ENCODE measurements around the gene C2orf68. TPM values are rescaled to one million over a fixed set of nuclear protein-coding genes. Genes with fewer than 3 reads are reported as not detected.

The C2orf68 gene
- total and polyA plus RNA-seq, 9 of the 15 experiments (the other 6 are each of a cell fraction or from before 2014, with no cell fraction given), result 22.1 to 50.0 (median 31.8) TPM

DNA sequence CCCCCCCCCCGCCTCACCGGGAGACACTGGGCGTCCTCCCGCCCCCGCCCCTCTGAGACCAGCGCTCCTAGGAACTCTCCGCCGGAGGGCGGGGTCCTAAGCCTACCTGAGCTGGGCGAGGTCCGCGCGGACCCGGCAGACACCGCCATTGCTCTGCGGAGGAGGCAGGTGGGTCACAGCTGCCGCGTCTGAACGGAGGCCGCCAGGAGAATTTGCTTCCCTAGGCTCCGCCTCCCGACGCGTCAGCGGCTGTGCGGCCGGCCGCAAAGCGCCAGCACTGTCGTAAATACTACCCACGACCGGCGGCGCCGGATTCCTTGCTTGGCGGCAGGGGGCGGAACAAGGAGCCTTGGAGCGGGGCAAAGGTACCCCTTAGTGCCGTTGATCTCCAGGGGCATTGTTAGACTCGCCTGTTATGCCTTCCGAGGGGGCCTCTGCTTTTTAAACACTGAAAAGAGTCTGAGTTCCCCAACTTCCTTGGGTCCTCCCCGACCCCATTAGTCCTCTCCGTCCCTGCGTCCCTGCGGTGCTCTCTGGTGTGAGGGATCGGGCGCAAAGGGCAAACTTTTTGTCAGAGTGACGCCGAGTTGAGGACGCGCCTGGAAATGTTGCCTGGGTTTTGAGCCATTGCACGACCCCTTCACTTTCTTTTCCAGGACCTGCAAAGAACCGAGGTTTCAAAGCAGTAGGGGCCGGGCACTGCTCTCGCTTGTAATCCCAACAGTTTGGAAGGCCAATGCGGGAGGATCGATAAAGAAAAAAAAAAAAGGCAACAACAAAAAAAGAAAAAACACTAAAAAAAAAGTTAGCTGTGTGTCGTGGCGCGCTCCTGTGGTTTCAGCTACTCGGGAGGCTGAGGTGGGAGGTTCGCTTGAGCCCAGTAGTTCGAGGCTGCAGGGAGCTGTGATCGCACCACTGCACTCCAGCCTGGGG, 50.3 kb downstream of the C2orf68 start, which contains the start of gene GGCX (continued):
- TF ChIP-seq, protein P1, sequence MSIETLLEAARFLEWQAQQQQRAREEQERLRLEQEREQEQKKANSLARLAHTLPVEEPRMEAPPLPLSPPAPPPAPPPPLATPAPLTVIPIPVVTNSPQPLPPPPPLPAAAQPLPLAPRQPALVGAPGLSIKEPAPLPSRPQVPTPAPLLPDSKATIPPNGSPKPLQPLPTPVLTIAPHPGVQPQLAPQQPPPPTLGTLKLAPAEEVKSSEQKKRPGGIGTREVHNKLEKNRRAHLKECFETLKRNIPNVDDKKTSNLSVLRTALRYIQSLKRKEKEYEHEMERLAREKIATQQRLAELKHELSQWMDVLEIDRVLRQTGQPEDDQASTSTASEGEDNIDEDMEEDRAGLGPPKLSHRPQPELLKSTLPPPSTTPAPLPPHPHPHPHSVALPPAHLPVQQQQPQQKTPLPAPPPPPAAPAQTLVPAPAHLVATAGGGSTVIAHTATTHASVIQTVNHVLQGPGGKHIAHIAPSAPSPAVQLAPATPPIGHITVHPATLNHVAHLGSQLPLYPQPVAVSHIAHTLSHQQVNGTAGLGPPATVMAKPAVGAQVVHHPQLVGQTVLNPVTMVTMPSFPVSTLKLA (conservative IDR thresholded peaks at IDR 0.05), result peak in 1 of 2 experiments; percentile 73; a peak in 2 of 4 replicates
- TF ChIP-seq, protein P2, sequence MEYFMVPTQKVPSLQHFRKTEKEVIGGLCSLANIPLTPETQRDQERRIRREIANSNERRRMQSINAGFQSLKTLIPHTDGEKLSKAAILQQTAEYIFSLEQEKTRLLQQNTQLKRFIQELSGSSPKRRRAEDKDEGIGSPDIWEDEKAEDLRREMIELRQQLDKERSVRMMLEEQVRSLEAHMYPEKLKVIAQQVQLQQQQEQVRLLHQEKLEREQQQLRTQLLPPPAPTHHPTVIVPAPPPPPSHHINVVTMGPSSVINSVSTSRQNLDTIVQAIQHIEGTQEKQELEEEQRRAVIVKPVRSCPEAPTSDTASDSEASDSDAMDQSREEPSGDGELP (CRISPR knock-in tag; IDR thresholded peaks at IDR 0.05; ENCODE audit: borderline replicate concordance), result peak; percentile 96
- TF ChIP-seq KDM4B (IDR thresholded peaks at IDR 0.05; ENCODE audit: borderline replicate concordance in 2 of 2, low read depth in 1 of 2), result no peak
- TF ChIP-seq, protein P3, sequence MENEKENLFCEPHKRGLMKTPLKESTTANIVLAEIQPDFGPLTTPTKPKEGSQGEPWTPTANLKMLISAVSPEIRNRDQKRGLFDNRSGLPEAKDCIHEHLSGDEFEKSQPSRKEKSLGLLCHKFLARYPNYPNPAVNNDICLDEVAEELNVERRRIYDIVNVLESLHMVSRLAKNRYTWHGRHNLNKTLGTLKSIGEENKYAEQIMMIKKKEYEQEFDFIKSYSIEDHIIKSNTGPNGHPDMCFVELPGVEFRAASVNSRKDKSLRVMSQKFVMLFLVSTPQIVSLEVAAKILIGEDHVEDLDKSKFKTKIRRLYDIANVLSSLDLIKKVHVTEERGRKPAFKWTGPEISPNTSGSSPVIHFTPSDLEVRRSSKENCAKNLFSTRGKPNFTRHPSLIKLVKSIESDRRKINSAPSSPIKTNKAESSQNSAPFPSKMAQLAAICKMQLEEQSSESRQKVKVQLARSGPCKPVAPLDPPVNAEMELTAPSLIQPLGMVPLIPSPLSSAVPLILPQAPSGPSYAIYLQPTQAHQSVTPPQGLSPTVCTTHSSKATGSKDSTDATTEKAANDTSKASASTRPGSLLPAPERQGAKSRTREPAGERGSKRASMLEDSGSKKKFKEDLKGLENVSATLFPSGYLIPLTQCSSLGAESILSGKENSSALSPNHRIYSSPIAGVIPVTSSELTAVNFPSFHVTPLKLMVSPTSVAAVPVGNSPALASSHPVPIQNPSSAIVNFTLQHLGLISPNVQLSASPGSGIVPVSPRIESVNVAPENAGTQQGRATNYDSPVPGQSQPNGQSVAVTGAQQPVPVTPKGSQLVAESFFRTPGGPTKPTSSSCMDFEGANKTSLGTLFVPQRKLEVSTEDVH (IDR thresholded peaks at IDR 0.05; ENCODE audit: low read depth, partially characterized antibody), result peak; percentile 80
- peak; percentile 57 for TF ChIP-seq ZFX (CRISPR knock-in tag; IDR thresholded peaks at IDR 0.05)
- TF ChIP-seq, protein P4, sequence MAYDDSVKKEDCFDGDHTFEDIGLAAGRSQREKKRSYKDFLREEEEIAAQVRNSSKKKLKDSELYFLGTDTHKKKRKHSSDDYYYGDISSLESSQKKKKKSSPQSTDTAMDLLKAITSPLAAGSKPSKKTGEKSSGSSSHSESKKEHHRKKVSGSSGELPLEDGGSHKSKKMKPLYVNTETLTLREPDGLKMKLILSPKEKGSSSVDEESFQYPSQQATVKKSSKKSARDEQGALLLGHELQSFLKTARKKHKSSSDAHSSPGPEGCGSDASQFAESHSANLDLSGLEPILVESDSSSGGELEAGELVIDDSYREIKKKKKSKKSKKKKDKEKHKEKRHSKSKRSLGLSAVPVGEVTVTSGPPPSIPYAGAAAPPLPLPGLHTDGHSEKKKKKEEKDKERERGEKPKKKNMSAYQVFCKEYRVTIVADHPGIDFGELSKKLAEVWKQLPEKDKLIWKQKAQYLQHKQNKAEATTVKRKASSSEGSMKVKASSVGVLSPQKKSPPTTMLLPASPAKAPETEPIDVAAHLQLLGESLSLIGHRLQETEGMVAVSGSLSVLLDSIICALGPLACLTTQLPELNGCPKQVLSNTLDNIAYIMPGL (CRISPR knock-in tag; IDR thresholded peaks at IDR 0.05), result 0 out of 2 replicates have a peak, but pooled peaks have one; percentile 48
- TF ChIP-seq, protein P5, sequence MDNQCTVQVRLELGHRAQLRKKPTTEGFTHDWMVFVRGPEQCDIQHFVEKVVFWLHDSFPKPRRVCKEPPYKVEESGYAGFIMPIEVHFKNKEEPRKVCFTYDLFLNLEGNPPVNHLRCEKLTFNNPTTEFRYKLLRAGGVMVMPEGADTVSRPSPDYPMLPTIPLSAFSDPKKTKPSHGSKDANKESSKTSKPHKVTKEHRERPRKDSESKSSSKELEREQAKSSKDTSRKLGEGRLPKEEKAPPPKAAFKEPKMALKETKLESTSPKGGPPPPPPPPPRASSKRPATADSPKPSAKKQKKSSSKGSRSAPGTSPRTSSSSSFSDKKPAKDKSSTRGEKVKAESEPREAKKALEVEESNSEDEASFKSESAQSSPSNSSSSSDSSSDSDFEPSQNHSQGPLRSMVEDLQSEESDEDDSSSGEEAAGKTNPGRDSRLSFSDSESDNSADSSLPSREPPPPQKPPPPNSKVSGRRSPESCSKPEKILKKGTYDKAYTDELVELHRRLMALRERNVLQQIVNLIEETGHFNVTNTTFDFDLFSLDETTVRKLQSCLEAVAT (IDR thresholded peaks at IDR 0.05), result peak in 1 of 2 experiments; percentile 32; a peak in 1 of 4 replicates
- peak; percentile 80 for TF ChIP-seq EP400 (IDR thresholded peaks at IDR 0.05)
- 0 out of 2 replicates have a peak, but pooled peaks have one; percentile 10 for TF ChIP-seq KLF16 (IDR thresholded peaks at IDR 0.05)
- TF ChIP-seq LARP7 (IDR thresholded peaks at IDR 0.05), result 0 out of 2 replicates have a peak, but pooled peaks have one; percentile 58
- TF ChIP-seq CREM (IDR thresholded peaks at IDR 0.05; ENCODE audit: low read depth), result peak; percentile 93
- TF ChIP-seq EGR1 (conservative IDR thresholded peaks at IDR 0.05), result peak; percentile 72
- peak; percentile 26; the same call in 1 of the 2 replicates for TF ChIP-seq BCOR (IDR thresholded peaks at IDR 0.05)
- no peak for TF ChIP-seq TRIM24 (IDR thresholded peaks at IDR 0.05)
- peak; percentile 70; the same call in 1 of the 2 replicates for TF ChIP-seq MBD2 (IDR thresholded peaks at IDR 0.05; ENCODE audit: borderline replicate concordance, low read depth)
- peak; percentile 63; the same call in 1 of the 2 replicates for TF ChIP-seq ZBED1 (IDR thresholded peaks at IDR 0.05)
- TF ChIP-seq GABPB1 (CRISPR knock-in tag; IDR thresholded peaks at IDR 0.05), result peak; percentile 60
- no peak for TF ChIP-seq PRMT5 (CRISPR knock-in tag; IDR thresholded peaks at IDR 0.05)
- peak; percentile 29; the same call in 1 of the 2 replicates for TF ChIP-seq TARDBP (IDR thresholded peaks at IDR 0.05)
